GM12891 (cell line): ENCODE data around the gene HSD3B2.

Source experiments
- POLR2A ChIP-seq: IDR thresholded peaks from 2 replicates; pipeline ENCODE4 v1.6.1; 2011; ENCODE audit warnings: low read depth, low read length, control low read depth
- POLR2AphosphoS5 ChIP-seq: IDR thresholded peaks from 2 replicates; pipeline ENCODE4 v1.6.1; 2011; ENCODE audit warnings: low read depth, low read length, control low read depth
- SPI1 ChIP-seq: IDR thresholded peaks from 2 replicates; pipeline ENCODE4 v1.6.1; 2011; ENCODE audit warnings: low read depth, low read length, control low read depth
- TAF1 ChIP-seq: IDR thresholded peaks from 2 replicates; pipeline ENCODE4 v1.6.1; 2011; ENCODE audit warnings: low read depth, low read length, control low read depth

DNA sequence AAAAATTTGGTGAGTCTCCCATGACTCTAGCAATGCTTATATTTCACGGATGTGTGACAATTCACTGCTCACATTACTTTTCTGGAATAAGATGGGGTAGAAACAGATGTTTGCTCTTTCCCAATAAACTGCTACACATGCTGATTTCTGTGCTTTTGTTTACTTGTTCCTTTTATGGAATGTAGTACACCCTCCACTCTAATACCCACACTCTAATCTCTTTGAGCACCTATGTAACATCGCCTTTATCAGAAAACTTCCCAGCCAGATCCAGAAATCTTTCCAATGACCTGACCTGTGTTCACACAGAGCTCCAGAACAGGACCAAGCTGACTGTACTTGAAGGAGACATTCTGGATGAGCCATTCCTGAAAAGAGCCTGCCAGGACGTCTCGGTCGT lies 4.2 kb downstream of the HSD3B2 start:
- TF ChIP-seq POLR2A (no peak), POLR2AphosphoS5 (no peak), SPI1 (no peak), TAF1 (no peak)
